HepG2 (cell line): ENCODE results near the gene ZBTB7C. TPM values are rescaled to one million over a fixed set of nuclear protein-coding genes. Genes with fewer than 3 reads are reported as not detected.

Experiments used
- E2F2 ChIP-seq: sonication (generic); formaldehyde crosslinking; IDR thresholded peaks from 2 replicates; pipeline ENCODE4 v1.4.0; 2020; ENCODE audit warnings: missing genetic modification reagents, borderline replicate concordance
- ELF4 ChIP-seq: sonication (generic); formaldehyde crosslinking; IDR thresholded peaks from 2 replicates; pipeline ENCODE4 v1.5.0; 2020; ENCODE audit warnings: missing genetic modification reagents, mild to moderate bottlenecking, moderate library complexity, borderline replicate concordance
- ESRRA ChIP-seq: sonication (generic); formaldehyde crosslinking; IDR thresholded peaks from 2 replicates; pipeline ENCODE4 v1.5.1; 2020; ENCODE audit warnings: mild to moderate bottlenecking, low read depth, missing genetic modification reagents
- ETV5 ChIP-seq: IDR thresholded peaks from 2 replicates; pipeline ENCODE4 v1.6.1; 2018; ENCODE audit warnings: missing biosample characterization, missing genetic modification reagents, inconsistent platforms, borderline replicate concordance
- HNF4A ChIP-seq: sonication (generic); formaldehyde crosslinking; IDR thresholded peaks from 2 replicates; pipeline ENCODE4 v1.4.0; 2020; ENCODE audit warnings: missing genetic modification reagents
- MTA1 ChIP-seq: sonication (generic); formaldehyde crosslinking; IDR thresholded peaks from 2 replicates; pipeline ENCODE4 v1.4.0; 2020; ENCODE audit warnings: missing genetic modification reagents, mild to moderate bottlenecking, borderline replicate concordance
- NFKBIZ ChIP-seq: IDR thresholded peaks from 2 replicates; pipeline ENCODE4 v1.6.1; 2018; ENCODE audit warnings: missing genetic modification reagents, missing compliant biosample characterization
- PHB2 ChIP-seq: fragments of 450-650 bp; IDR thresholded peaks from 2 replicates; pipeline ENCODE4 v1.6.1; 2018; ENCODE audit not compliant: partially characterized antibody
- POLR2A ChIP-seq, 2 experiments: IDR thresholded peaks; 2 replicates each; pipeline ENCODE4 v1.6.1; 2011; ENCODE audit warnings: low read depth in 2 of 2, low read length in 2 of 2, mild to moderate bottlenecking in 1 of 2, moderate library complexity in 1 of 2; ENCODE audit not compliant: insufficient read depth in 1 of 2
- RARA ChIP-seq: IDR thresholded peaks from 2 replicates; pipeline ENCODE4 v1.6.1; 2016; ENCODE audit warnings: missing genetic modification reagents, missing compliant biosample characterization
- TBX2 ChIP-seq: sonication (generic); formaldehyde crosslinking; IDR thresholded peaks from 2 replicates; pipeline ENCODE4 v1.5.0; 2020; ENCODE audit warnings: missing genetic modification reagents, mild to moderate bottlenecking, borderline replicate concordance
- THAP7 ChIP-seq: sonication (generic); formaldehyde crosslinking; IDR thresholded peaks from 2 replicates; pipeline ENCODE4 v1.8.1; 2023; ENCODE audit warnings: mild to moderate bottlenecking, missing genetic modification reagents
- XRCC5 ChIP-seq: fragments of 200-400 bp; formaldehyde crosslinking; optimal IDR thresholded peaks from 2 replicates; pipeline ENCODE3; 2017; ENCODE audit warnings: mild to moderate bottlenecking, low read length
- ZKSCAN5 ChIP-seq: sonication (generic); formaldehyde crosslinking; IDR thresholded peaks from 2 replicates; pipeline ENCODE4 v1.5.1; 2020; ENCODE audit warnings: mild to moderate bottlenecking, missing genetic modification reagents
- ZNF20 ChIP-seq: sonication (generic); formaldehyde crosslinking; IDR thresholded peaks from 2 replicates; pipeline ENCODE4 v1.4.0; 2020; ENCODE audit warnings: mild to moderate bottlenecking, moderate library complexity, missing genetic modification reagents
- ZNF543 ChIP-seq: sonication (generic); formaldehyde crosslinking; IDR thresholded peaks from 2 replicates; pipeline ENCODE4 v1.4.0; 2020; ENCODE audit warnings: mild to moderate bottlenecking, missing genetic modification reagents
- polyA plus RNA-seq, 8 experiments: library from polyadenylated mRNA; depleted of rRNA in 3 of 8; stranded (reverse) in 7 of 8; unstranded in 1 of 8; fragments of >200 nt; fragmentation: Illumina TruSeq in 4 of 8; extraction: Trizol in 4 of 8; gene quantifications; 2 replicates each; pipeline versions ENCODE4 v1.2.1 to v1.2.3, GENCODE V29; 2011 to 2016; ENCODE audit warnings: low read depth in 4 of 8, missing spikeins in 1 of 8, mixed read lengths in 1 of 8; ENCODE audit not compliant: insufficient read depth in 1 of 8
- total RNA-seq, 5 experiments: library from RNA; depleted of rRNA; stranded (reverse); fragments of >200 nt; fragmentation: Illumina TruSeq; extraction: Trizol; gene quantifications; 2 replicates each; pipeline ENCODE4 v1.2.3, GENCODE V29; 2016; ENCODE audit warnings: low read depth in 1 of 5
- TF ChIP-seq, protein P1 (sequence below): sonication (generic); formaldehyde crosslinking; IDR thresholded peaks from 2 replicates; pipeline ENCODE4 v1.9.0; 2021; ENCODE audit warnings: mild to moderate bottlenecking, missing genetic modification reagents
- TF ChIP-seq, protein P2 (sequence below): IDR thresholded peaks from 2 replicates; pipeline ENCODE4 v1.6.1; 2012; ENCODE audit warnings: inconsistent platforms
- TF ChIP-seq, protein P3 (sequence below): sonication (generic); formaldehyde crosslinking; conservative IDR thresholded peaks from 2 replicates; pipeline ENCODE4 v1.4.0; 2020; ENCODE audit warnings: missing genetic modification reagents

ZBTB7C gene
- total and polyA plus RNA-seq, 2 of the 13 experiments (the other 11 are each of a cell fraction or from before 2014, with no cell fraction given), result 0.01 to 0.04 TPM

- TF ChIP-seq E2F2 (no peak), ZNF543 (CRISPR knock-in tag) (no peak), ZKSCAN5 (CRISPR knock-in tag) (no peak), XRCC5 (peak; percentile 14), RARA (CRISPR knock-in tag) (peak; percentile 68; the same call in 1 of the 2 replicates), MTA1 (CRISPR knock-in tag) (peak; percentile 65), THAP7 (CRISPR knock-in tag) (peak; percentile 55; the same call in 1 of the 2 replicates), NFKBIZ (no peak), ETV5 (CRISPR knock-in tag) (no peak), PHB2 (no peak), ELF4 (0 out of 2 replicates have a peak, but pooled peaks have one; percentile 29), ZNF20 (CRISPR knock-in tag) (no peak), POLR2A (IDR thresholded peaks at IDR 0.05; ENCODE audit: insufficient read depth in 1 of 2, low read depth in 2 of 2, low read length in 2 of 2) (no peak), ESRRA (CRISPR knock-in tag) (0 out of 2 replicates have a peak, but pooled peaks have one; percentile 21), TBX2 (CRISPR knock-in tag) (0 out of 2 replicates have a peak, but pooled peaks have one; percentile 35), HNF4A (CRISPR knock-in tag) (peak; percentile 84)
- TF ChIP-seq, protein P1, sequence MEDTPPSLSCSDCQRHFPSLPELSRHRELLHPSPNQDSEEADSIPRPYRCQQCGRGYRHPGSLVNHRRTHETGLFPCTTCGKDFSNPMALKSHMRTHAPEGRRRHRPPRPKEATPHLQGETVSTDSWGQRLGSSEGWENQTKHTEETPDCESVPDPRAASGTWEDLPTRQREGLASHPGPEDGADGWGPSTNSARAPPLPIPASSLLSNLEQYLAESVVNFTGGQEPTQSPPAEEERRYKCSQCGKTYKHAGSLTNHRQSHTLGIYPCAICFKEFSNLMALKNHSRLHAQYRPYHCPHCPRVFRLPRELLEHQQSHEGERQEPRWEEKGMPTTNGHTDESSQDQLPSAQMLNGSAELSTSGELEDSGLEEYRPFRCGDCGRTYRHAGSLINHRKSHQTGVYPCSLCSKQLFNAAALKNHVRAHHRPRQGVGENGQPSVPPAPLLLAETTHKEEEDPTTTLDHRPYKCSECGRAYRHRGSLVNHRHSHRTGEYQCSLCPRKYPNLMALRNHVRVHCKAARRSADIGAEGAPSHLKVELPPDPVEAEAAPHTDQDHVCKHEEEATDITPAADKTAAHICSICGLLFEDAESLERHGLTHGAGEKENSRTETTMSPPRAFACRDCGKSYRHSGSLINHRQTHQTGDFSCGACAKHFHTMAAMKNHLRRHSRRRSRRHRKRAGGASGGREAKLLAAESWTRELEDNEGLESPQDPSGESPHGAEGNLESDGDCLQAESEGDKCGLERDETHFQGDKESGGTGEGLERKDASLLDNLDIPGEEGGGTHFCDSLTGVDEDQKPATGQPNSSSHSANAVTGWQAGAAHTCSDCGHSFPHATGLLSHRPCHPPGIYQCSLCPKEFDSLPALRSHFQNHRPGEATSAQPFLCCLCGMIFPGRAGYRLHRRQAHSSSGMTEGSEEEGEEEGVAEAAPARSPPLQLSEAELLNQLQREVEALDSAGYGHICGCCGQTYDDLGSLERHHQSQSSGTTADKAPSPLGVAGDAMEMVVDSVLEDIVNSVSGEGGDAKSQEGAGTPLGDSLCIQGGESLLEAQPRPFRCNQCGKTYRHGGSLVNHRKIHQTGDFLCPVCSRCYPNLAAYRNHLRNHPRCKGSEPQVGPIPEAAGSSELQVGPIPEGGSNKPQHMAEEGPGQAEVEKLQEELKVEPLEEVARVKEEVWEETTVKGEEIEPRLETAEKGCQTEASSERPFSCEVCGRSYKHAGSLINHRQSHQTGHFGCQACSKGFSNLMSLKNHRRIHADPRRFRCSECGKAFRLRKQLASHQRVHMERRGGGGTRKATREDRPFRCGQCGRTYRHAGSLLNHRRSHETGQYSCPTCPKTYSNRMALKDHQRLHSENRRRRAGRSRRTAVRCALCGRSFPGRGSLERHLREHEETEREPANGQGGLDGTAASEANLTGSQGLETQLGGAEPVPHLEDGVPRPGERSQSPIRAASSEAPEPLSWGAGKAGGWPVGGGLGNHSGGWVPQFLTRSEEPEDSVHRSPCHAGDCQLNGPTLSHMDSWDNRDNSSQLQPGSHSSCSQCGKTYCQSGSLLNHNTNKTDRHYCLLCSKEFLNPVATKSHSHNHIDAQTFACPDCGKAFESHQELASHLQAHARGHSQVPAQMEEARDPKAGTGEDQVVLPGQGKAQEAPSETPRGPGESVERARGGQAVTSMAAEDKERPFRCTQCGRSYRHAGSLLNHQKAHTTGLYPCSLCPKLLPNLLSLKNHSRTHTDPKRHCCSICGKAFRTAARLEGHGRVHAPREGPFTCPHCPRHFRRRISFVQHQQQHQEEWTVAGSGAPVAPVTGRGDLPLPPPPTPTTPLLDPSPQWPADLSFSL (CRISPR knock-in tag), result peak; percentile 56; the same call in 1 of the 2 replicates
- TF ChIP-seq, protein P2, sequence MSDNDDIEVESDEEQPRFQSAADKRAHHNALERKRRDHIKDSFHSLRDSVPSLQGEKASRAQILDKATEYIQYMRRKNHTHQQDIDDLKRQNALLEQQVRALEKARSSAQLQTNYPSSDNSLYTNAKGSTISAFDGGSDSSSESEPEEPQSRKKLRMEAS, result peak; percentile 23; the same call in 1 of the 2 replicates
- TF ChIP-seq, protein P3, sequence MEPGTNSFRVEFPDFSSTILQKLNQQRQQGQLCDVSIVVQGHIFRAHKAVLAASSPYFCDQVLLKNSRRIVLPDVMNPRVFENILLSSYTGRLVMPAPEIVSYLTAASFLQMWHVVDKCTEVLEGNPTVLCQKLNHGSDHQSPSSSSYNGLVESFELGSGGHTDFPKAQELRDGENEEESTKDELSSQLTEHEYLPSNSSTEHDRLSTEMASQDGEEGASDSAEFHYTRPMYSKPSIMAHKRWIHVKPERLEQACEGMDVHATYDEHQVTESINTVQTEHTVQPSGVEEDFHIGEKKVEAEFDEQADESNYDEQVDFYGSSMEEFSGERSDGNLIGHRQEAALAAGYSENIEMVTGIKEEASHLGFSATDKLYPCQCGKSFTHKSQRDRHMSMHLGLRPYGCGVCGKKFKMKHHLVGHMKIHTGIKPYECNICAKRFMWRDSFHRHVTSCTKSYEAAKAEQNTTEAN, result no peak
Observed at GRCh38 chr18:48455555-48456478, 46.6 kb upstream of the ZBTB7C start (continued).
